ENCODE results near the gene IER3IP1.

GRCh38 chr18:47146206-47146605, 30.0 kb downstream of the IER3IP1 start:
- TF ChIP-seq ZBTB3 (CRISPR knock-in tag; IDR thresholded peaks at IDR 0.05; ENCODE audit: borderline replicate concordance, low read depth), result no peak
- no peak for TF ChIP-seq IRF2 (CRISPR knock-in tag; IDR thresholded peaks at IDR 0.05)
- no peak for TF ChIP-seq POLR2AphosphoS5 (IDR thresholded peaks at IDR 0.05; ENCODE audit: low read depth, low read length)
- TF ChIP-seq ZUFSP (CRISPR knock-in tag; IDR thresholded peaks at IDR 0.05; ENCODE audit: borderline replicate concordance), result no peak
- no peak for TF ChIP-seq ZNF772 (CRISPR knock-in tag; IDR thresholded peaks at IDR 0.05)
- TF ChIP-seq TCF7 (IDR thresholded peaks at IDR 0.05; ENCODE audit: low read depth), result no peak
- no peak for TF ChIP-seq ZNF713 (CRISPR knock-in tag; IDR thresholded peaks at IDR 0.05)
- TF ChIP-seq JDP2 (CRISPR knock-in tag; IDR thresholded peaks at IDR 0.05; ENCODE audit: borderline replicate concordance), result no peak
- TF ChIP-seq CTCF (CRISPR knock-in tag; IDR thresholded peaks at IDR 0.05), result no peak
- TF ChIP-seq HDAC2 (CRISPR knock-in tag; IDR thresholded peaks at IDR 0.05), result no peak
